ENCODE results near the gene STPG2.

Gene STPG2

GRCh38 chr4:98093662-98094061, 49.6 kb downstream of the STPG2 start:
- FAIRE-seq (no peak), DNase-seq (ENCODE audit: low spot score) (no peak)

DNA sequence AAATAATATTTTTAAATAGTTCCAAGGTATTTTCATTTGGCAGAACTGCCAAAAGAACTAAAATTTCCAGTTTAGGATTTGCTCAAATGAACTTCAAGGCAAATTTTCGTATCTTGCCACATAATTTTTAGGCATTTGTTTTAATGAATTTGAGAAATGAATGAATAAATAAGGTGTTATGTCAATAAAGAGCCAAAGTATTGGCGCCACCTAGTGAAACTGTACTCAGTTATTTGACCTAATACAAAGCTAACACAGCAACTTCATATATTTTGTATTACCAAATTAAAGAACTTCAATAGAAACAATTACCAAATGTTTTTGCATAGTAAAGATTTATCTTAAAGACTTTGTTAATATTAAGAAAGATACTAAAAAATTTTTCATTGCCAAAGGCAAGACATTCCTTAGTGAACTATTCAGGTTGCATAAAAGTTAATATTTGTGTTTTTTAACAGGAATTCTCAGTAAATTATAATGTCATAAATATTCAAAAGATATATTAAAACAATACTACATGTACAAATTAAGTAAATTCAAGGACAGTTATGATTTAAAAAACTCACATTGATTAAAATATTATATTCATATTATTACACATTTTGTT, 50.3 kb downstream of the STPG2 start:
- DNase-seq (ENCODE audit: low spot score) (no peak), FAIRE-seq (no peak)

DNA sequence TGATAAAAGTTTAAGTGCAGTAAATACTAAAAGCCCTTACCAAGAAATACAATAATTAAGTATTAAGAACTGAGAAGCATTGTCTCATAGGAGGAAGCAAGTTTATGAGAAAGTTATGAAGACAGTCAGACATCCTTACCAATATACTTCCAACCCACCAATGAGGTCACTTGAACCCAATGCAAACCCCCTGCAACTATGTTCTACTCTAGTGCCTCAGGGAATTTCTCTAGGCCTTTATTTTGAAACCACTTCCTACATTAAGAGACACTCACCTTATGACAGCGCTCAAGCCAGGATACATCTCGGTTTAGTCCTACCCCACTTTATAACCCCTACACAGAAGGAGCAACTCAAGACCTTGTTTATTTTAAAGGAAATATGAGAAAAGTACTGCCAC, 61.3 kb downstream of the STPG2 start:
- FAIRE-seq = no peak
- DNase-seq (ENCODE audit: low spot score) = no peak

- FAIRE-seq (peak; percentile 67), DNase-seq (ENCODE audit: low spot score) (no peak)
Observed at GRCh38 chr4:98068495-98068894, 74.8 kb downstream of the STPG2 start.

DNA sequence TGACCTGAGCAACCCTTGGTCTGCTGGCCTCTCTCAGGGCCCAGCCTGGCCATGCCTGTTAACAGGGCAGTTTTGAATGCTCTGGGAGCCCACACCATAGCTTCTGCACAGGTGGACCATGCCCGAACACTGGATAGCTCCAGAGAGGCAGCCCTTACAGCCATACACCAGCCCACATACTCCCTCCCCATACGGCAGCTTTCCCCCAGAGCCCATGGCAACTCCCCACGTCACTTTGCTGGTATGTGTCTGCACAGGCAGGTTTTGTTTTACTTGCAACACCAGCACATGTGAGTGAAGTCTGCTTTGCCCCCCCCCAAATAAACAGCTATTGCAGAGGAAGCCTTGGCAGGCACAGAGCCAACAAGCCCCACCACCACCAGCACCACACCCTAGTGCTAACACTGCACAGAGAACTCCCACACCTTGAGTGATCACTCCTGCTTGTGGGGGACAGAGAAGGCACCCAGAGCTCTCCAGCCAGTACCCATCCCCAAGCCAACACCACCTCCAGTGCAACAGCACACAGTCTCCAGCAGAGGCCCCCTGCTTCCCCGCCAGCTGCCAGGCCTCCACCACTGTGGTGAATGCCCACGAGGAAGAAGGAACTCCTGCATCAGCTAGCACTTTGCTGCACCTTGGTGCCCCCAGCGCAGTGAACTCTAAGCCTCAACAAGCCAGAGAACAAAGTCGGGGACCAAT, 87.3 kb downstream of the STPG2 start:
- FAIRE-seq = no peak
- DNase-seq (ENCODE audit: low spot score) = no peak

DNA sequence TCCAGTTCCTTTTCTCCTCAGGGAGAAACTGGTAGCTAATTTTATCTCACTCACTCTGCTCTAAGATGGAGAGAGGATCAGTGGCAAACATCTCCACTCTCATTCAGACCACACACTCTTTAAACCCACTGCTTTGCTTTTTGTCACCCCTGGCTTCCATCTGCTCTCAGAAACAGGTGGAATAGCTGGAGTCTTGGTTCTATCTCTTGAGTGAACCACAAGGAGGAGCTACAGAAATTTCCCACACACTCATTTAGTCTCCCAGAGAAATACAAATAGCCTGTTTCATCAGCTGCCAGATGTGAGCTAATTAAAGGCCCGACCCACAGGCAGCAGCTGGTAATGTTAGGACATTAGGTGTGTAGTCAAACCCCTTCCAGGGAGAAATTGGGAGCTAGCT, 96.6 kb downstream of the STPG2 start:
- no peak for FAIRE-seq
- no peak for DNase-seq (ENCODE audit: low spot score)

DNA sequence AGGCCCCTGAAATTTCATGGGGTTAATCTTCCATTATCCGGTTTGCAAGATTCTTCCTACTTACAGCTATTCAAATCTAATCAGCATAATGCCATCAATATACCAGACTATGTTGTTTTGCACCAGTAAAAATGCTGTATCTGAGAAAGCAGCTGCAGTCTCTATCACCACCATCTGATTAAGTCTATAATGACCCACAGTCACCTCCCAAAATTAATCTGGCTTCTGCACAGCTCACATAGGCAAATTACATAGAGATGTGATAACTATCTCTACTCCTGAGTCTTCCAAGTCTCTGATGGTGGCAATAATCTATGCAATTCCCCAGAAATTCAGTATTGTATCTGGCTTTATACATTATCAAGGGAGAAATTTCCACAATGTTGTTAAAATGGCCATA, 113.2 kb downstream of the STPG2 start:
- DNase-seq (ENCODE audit: low spot score) (no peak), FAIRE-seq (no peak)

DNA sequence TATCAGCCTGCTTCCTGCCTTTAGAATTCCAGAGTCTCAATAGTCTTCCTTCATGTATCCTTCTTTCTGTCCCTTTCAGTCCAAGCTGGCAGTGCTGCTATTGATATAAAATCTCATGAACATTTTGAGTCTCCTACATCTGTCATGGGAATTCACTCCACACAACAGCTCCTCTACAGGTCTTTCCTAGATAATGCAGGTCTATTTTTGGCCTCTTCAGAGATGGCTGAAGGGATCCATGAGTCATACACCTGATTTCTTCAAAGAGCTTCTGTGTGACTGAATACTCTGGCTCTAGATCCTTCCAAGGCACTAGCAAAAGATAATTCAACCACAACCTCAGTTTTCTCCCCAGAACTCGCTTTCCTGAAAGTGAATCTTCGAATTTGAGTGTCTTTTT, 115.4 kb downstream of the STPG2 start:
- FAIRE-seq (no peak), DNase-seq (ENCODE audit: low spot score) (peak; percentile 54)

GRCh38 chr4:98026362-98026761, 116.9 kb downstream of the STPG2 start:
- no peak for DNase-seq (ENCODE audit: low spot score)
- FAIRE-seq = no peak

GRCh38 chr4:98006814-98007412, 136.4 kb downstream of the STPG2 start:
- FAIRE-seq (no peak), DNase-seq (ENCODE audit: low spot score) (no peak)

- FAIRE-seq = no peak
- no peak for DNase-seq (ENCODE audit: low spot score)
Observed at GRCh38 chr4:98006060-98006459, 137.2 kb downstream of the STPG2 start.

GRCh38 chr4:98000940-98001339, 142.3 kb downstream of the STPG2 start:
- DNase-seq (ENCODE audit: low spot score) (no peak), FAIRE-seq (no peak)

GRCh38 chr4:97998203-97998602, 145.1 kb downstream of the STPG2 start:
- FAIRE-seq = no peak
- DNase-seq (ENCODE audit: low spot score) = no peak

DNA sequence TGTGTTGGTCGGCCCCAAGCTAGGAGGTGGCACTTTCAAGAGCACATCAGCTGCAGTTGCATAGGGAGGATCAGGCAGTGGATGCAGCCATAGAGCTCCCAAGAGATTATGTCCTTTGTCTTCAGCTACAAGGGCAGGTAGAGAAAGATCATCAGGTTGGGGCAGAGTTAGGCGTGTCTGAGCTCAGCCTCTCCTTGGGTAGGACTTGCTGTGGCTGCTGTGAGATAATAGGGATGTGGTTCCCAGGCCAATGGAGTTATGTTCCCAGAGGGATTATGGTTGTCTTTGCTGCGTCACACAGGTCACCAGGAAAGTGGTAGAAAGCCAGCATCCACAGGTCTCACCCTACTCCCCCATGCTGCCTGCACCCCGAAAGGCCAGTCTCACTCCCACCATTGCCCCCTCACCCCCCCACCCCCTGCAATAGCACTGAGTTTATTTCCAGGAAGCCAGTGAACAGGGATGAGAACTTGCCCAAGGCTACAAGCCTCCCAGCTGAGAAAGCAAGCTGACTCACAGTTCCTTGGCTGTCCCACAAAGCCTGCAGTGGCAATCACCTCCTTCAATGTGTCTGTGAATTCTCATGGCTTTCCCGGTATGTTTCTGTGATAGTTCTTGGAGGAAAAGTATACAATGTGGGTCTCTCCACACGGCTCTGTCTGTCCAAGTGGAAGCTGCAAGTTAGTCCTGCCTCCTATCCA, 148.4 kb downstream of the STPG2 start:
- no peak for FAIRE-seq

GRCh38 chr4:97990409-97990808, 152.9 kb downstream of the STPG2 start:
- DNase-seq (ENCODE audit: low spot score) (no peak), FAIRE-seq (no peak)

More for the DNA sequence above, 148.4 kb downstream of the STPG2 start:
- DNase-seq (ENCODE audit: low spot score) = no peak

DNA sequence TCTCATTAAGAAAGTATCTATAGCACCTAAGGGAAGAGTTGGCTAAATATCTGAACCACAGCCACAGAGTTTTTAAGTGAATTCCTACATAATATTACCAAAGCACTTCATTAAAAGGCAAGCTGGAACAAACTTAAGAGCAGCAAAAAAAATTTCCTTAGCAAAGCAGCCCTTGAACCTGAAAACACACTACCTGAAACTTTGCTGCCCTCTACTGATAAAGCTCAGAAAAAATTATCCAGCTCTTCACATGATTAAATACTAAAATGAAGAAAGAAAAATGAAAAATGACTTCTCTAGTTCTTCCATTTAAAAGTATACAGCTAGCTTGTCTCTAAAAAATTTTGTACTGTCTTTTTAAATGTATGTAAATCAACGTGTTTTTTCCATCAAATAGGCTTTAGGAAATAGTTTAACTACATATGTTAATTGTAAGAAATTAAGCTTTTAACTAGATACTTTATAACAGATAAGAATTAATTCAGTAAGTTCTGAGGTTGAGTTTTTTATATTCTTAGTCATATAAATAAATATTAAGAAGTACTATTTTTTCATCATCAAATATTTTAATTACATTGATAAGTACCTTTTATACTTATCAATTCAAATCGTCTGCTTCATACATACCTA, 156.1 kb downstream of the STPG2 start:
- DNase-seq (ENCODE audit: low spot score) (peak; percentile 29), FAIRE-seq (no peak)

GRCh38 chr4:97984545-97985131, 158.6 kb downstream of the STPG2 start:
- FAIRE-seq = no peak
- peak; percentile 9 for DNase-seq (ENCODE audit: low spot score)

GRCh38 chr4:97978791-97979488, 164.3 kb downstream of the STPG2 start:
- DNase-seq (ENCODE audit: low spot score) (no peak), FAIRE-seq (no peak)

DNA sequence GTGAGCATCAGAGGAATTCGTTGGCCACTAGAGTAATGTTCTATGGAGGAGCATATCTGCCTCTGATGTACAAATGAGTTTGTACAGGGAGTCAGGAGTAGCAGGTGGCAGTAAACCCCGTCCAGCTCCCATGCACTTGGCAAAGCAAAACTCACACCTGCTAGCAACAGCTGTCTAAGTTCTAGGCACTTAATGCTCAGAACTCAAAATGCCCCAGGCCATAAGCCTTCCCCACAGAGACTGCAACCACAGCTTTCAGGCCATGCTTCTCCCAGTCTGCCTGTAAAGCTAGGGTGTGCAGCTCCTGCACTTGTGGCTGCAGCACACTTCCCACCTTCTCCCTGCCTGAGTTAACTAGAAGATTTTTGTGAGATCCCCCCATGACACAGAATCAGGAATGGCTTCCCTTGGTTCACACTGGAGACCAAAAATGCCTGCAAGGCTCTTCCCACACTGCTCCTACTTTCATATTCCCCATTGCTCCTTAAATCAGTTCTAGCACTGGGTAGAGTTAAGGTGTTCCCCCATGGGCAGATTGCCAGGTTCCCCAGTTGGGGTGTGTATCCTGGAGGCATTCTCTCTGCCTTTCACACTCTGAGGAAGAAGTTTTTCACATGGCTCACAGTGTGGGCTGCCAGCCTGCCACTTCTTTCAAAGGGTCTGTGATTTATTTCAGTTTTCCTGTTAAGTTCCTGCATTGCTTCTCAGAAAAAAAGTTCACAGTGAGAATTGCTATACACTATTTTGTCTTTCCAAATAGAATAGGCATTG, 189.9 kb downstream of the STPG2 start:
- DNase-seq (ENCODE audit: low spot score) (no peak), FAIRE-seq (no peak)

GRCh38 chr4:97952763-97953162, 190.5 kb downstream of the STPG2 start:
- FAIRE-seq = no peak
- no peak for DNase-seq (ENCODE audit: low spot score)

Data from urothelium cell line (cell line).